Adipose tissue (tissue), 3 donors: ENCODE measurements around the gene ATP6V0A1. TPM values are rescaled to one million over a fixed set of nuclear protein-coding genes. Genes with fewer than 3 reads are reported as not detected.
"Not testable (repeated sequence)": the region's sequence is repeated elsewhere in the genome, so short reads cannot be mapped to it uniquely, and the experiment has no call there.

ENCODE experiments used
- H3K27ac ChIP-seq: one replicate; pipeline ENCODE4 v1.5.1; 2013; ENCODE audit warnings: low read depth, low read length
- WGBS, 3 donors: extraction: QIAGEN DNeasy Blood & Tissue Kit; methylation state at CpG; one replicate each; pipeline ENCODE4 v1.1.7; 2013; 5-methylcytosine and 5-hydroxymethylcytosine counted together
- polyA plus RNA-seq, 3 donors: library from polyadenylated mRNA; stranded (reverse); fragments of 200-250 nt; gene quantifications; one replicate each; pipeline ENCODE4 v1.2.3, GENCODE V29; 2013
- donor health status: healthy with polysubstance abuse.
- donor health status: Bipolar disorder and iron deficiency.
- donor health status: healthy.

ATP6V0A1 gene
- polyA plus RNA-seq, 3 donors = 17.6 to 30.5 (median 25.8) TPM

DNA sequence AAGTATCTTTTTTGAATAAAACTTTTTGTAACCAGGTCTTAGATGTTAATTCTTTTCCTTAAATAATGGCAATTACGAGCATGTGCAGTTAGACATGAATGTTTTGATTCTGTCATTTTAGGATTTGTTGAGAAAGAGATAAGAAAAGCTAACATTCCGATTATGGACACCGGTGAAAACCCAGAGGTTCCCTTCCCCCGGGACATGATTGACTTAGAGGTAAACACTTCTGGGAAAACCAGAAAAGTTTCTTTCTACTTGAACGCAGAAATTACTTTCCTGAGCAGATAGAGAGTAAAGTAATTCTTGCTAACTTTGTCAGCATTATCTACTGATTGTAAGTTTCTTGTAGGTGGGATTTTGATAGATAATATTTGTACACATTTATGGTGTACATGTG is 9.2 kb downstream of the ATP6V0A1 start:
- no peak overlapping the region for H3K27ac ChIP-seq
- WGBS, 3 donors = 26 to 74% (median 71%) methylated on average over 5 of the region's 5 CpGs

GRCh38 chr17:42472709-42473521 is 14.2 kb downstream of the ATP6V0A1 start:
- 79 to 86% (median 80%) methylated on average over 8 of the region's 8 CpGs for WGBS, 3 donors
- H3K27ac ChIP-seq = no peak overlapping the region

DNA sequence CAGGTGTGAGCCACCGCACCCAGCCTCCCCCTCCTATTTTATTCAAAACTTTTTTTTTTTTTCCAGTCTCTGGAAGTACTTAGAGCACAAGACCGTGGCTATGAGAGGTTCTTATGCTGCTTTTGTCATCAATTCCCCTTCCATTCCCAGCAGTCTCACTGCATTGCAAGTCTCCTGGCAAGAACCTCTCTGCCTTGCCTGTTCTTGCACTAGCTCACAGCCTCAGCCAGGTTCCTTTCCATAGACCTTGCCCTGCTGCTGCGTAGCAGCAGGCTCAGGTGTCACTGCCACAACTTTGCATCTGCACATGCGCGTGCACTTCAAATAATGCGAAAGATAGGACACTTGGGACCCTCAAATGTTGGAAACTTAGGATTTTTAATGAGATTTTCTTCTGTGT is 15.6 kb downstream of the ATP6V0A1 start:
- H3K27ac ChIP-seq = no peak overlapping the region
- WGBS, 3 donors = 75 to 95% (median 88%) methylated on average over 6 of the region's 6 CpGs

- no peak overlapping the region for H3K27ac ChIP-seq
- WGBS, 3 donors = 56 to 64% (median 63%) methylated on average over 3 of the region's 3 CpGs
Observed at GRCh38 chr17:42475121-42475520, 16.4 kb downstream of the ATP6V0A1 start.

- 78 to 82% (median 81%) methylated on average over 4 of the region's 4 CpGs for WGBS, 3 donors
- no peak overlapping the region for H3K27ac ChIP-seq
Observed at GRCh38 chr17:42475835-42476234, 17.2 kb downstream of the ATP6V0A1 start.

DNA sequence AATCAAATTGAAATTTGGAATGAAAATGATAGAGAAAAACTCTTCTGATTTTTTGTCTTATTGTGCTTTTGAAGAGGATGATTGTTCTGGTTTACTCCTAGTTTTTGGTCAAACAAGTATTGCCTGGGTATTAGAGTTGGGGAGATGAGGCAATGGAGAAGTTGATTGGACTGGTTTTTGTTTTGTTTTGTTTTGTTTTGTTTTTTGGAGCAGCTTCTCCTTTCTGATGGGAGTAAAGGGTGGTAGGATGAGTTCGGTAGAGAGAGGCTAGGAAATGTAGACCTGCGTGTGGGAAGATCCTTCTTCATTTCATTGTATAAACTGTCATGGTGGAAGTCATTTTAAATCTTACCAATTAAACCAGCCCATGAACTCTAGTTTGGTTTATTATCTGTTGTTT is 17.7 kb downstream of the ATP6V0A1 start:
- no peak overlapping the region for H3K27ac ChIP-seq
- WGBS, 3 donors = 84 to 93% (median 85%) methylated on average over 2 of the region's 2 CpGs

DNA sequence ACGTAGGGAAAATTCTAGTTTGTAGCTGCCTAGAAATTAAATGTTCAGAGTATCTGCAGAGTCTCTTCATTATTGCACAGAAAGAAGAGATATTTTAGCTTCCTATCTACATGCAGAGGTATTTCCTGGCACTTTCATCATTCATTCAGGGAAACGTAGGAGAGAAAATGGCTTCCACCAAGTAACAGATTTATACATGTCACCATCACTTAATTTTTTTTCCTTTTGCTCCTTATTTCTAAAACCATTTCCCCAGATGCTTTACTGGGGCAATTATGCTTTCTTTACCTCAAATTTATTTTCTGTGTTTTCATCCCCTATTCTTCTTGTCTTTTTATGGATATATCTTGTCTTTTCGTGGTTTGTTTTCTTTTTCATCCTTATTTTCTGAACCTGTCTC is 18.5 kb downstream of the ATP6V0A1 start:
- WGBS, 3 donors = 83 to 93% (median 90%) methylated on average over 3 of the region's 3 CpGs
- H3K27ac ChIP-seq = no peak overlapping the region

DNA sequence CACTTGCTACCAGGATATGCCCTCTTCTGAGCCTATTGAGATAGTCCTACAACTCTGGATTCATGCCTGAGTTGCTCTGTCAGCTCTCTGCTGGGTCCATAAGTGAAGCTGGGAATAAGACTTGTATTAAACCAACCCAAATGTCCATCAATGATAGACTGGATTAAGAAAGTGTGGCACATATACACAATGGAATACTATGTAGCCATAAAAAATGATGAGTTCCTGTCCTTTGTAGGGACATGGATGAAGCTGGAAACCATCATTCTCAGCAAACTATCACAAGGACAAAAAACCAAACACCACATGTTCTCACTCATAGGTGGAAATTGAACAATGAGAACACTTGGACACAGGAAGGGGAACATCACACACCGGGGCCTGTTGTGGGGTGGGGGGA is 19.1 kb downstream of the ATP6V0A1 start:
- WGBS, 3 donors = 100% methylated on average over 1 of the region's 1 CpG; no CpG with 5 or more reads in 2 of the 3 donors
- H3K27ac ChIP-seq = not testable (repeated sequence)

- WGBS, 3 donors = 66 to 84% (median 82%) methylated on average over 7 of the region's 7 CpGs
- H3K27ac ChIP-seq = no peak overlapping the region
Observed at GRCh38 chr17:42484304-42484703, 25.6 kb downstream of the ATP6V0A1 start.

DNA sequence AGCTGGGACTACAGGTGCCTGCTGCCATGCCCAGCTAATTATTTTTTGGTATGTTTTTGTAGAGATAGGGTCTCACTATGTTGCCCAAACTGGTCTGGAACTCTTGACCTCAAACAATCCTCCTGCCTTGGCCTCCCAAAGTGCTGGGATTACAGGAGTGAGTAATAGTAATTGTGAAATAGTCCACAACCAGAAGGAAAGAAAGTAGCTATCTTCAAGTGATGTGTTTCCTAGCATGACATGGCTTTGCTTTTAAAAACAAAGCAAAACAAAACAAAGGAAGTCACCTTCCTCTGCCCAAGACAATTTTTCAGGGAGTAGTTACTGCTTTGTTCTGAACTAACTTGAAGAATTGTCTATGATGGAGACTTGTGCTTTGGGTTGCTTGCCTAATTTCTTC is 27.0 kb downstream of the ATP6V0A1 start:
- H3K27ac ChIP-seq = no peak overlapping the region

DNA sequence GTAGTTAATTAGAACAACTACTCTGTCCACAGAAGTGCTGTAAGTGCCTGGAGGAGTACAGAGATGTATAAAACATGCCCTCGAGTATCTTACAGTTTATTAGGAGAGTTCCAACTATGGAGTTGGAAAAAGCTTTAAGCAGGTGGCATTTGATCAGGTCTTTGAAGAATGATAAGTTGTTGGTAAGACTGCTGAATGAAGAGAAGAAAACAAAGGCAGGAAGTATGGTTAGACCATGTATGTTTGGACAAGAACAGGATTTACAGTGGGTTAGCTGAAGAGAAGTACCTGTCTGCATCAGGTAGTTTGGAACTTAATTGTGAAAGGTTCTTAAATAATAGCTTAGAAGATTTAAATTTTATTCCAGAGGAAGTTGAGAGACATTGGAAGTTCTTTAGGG is 29.4 kb downstream of the ATP6V0A1 start:
- H3K27ac ChIP-seq = no peak overlapping the region
- 79 to 84% (median 80%) methylated on average over 1 of the region's 1 CpG for WGBS, 3 donors

GRCh38 chr17:42493319-42493718 is 34.6 kb downstream of the ATP6V0A1 start:
- no peak overlapping the region for H3K27ac ChIP-seq
- WGBS, 3 donors = 34 to 83% (median 80%) methylated on average over 3 of the region's 3 CpGs

- 61 to 92% (median 65%) methylated on average over 4 of the region's 4 CpGs for whole genome bisulfite sequencing, 3 donors
Observed at GRCh38 chr17:42494673-42495072, 36.0 kb downstream of the ATP6V0A1 start.

GRCh38 chr17:42498828-42499227 is 40.1 kb downstream of the ATP6V0A1 start:
- H3K27ac ChIP-seq = no peak overlapping the region
- WGBS, 3 donors = 92 to 99% (median 92%) methylated on average over 4 of the region's 4 CpGs

More at GRCh38 chr17:42494673-42495072, 36.0 kb downstream of the ATP6V0A1 start:
- no peak overlapping the region for H3K27ac ChIP-seq

- H3K27ac ChIP-seq = no peak overlapping the region
- WGBS, 3 donors = 90 to 93% (median 90%) methylated on average over 5 of the region's 5 CpGs
Observed at GRCh38 chr17:42502091-42502490, 43.4 kb downstream of the ATP6V0A1 start.

DNA sequence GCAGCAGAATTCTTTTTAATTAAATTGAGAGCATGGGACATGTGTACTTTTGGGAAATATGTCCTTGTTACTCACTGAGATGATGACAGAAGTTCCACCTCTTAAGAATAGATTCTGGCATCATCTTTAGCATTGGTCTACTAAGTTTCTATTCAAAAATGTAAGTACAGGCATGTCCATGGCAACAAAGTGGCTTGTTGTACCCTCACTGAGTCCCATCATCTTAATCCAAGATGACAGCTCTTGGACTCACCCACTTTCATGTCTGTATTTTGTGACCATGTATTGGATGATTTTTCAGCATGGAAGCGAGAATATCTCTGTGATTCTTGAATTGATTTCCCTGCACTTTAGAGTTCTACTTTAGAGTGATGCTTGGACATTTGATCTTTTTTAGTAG is 44.2 kb downstream of the ATP6V0A1 start:
- WGBS, 3 donors = 94 to 95% (median 95%) methylated on average over 1 of the region's 1 CpG
- H3K27ac ChIP-seq = no peak overlapping the region

GRCh38 chr17:42507671-42508070 is 49.0 kb downstream of the ATP6V0A1 start:
- H3K27ac ChIP-seq = no peak overlapping the region
- 90 to 98% (median 92%) methylated on average over 4 of the region's 4 CpGs for WGBS, 3 donors

- no peak overlapping the region for H3K27ac ChIP-seq
- WGBS, 3 donors = 70 to 72% (median 71%) methylated on average over 12 of the region's 12 CpGs
Observed at GRCh38 chr17:42508426-42509165, 49.9 kb downstream of the ATP6V0A1 start.

DNA sequence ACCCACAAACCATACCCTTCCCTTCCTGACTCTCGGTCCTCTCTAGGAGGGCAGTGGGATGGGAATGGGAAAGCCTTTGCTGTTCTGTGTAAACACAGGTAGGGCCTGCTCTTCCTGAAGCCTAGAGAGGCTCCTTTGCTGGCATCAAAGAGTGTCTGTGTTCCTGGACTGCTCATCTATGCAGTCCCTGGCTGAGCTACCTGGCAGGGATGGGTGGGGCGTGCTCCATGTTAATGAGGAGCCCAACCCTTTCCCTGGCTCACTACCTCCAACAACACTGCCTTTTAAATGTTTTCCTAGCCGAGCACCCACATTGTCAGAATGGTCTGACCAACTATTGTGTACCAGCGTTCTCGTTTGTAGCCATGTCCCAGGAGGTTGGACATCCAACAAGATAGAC is 50.7 kb downstream of the ATP6V0A1 start:
- WGBS, 3 donors = 73 to 87% (median 80%) methylated on average over 5 of the region's 5 CpGs
- no peak overlapping the region for H3K27ac ChIP-seq

DNA sequence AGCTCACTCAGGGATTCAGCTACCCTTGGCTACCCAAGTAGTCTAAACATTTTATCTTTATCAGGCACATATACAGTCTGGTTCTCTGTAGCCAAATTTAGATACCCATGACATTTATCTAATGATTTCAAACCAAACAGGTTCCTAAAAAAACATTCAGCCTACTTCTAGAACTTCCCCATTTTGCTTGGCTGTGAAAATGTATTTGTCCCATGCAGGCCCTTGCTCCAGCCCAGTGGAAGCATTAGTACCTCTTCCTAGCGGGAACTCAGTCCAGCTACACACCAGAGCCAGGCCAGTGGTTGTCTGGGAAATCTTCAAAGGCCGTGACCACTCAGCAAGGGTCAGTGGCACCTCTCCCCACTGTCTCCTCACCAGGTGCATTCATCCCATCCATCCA is 51.2 kb downstream of the ATP6V0A1 start:
- WGBS, 3 donors = 75 to 96% (median 76%) methylated on average over 2 of the region's 2 CpGs
- no peak overlapping the region for H3K27ac ChIP-seq
